Measurements from ENCODE around the gene SMTN. TPM values are rescaled to one million over a fixed set of nuclear protein-coding genes. Genes with fewer than 3 reads are reported as not detected.

Gene SMTN
- total RNA-seq, 1 donor from 2014 or later: 40.8 TPM

DNA sequence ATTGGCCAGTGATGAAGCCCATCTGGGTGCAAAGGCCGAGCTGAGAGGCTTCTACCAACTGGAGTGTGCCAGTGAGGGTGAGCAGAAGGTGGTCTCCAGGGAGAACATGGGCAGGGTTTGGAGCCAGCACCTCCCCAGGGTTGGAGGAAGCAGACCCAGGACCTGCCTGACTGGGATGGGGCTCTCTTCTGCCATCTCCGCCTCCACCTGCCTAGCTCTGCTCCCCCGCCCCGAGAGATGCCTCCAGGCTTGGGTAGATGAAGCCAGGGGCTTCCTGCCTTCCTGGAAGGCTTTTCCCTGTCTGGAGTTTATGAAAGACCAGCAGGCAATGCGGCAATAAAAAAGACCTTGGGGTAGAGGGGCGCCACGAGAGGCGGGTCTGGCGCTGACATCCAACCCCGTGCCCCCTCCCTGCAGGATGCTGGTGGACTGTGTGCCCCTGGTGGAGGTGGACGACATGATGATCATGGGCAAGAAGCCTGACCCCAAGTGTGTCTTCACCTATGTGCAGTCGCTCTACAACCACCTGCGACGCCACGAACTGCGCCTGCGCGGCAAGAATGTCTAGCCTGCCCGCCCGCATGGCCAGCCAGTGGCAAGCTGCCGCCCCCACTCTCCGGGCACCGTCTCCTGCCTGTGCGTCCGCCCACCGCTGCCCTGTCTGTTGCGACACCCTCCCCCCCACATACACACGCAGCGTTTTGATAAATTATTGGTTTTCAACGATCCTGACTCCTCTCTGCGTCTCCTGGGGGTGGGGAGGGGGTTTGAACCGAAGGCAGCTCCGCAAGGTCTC, 23.0 kb downstream of the SMTN start:
- Mint-ChIP-seq H3K36me3 (ENCODE audit: insufficient read depth) (no peaks in the 10 kb centered on the region), H3K4me3 (ENCODE audit: low read depth) (no peak overlapping the region), H3K9me3 (ENCODE audit: low read depth) (no peaks in the 10 kb centered on the region), H3K27ac (no peak overlapping the region), H3K4me1 (ENCODE audit: low read depth) (peaks cover 5% of the 10 kb centered on the region), H3K27me3 (peaks cover 27% of the 10 kb centered on the region)
- TF ChIP-seq, protein P1, sequence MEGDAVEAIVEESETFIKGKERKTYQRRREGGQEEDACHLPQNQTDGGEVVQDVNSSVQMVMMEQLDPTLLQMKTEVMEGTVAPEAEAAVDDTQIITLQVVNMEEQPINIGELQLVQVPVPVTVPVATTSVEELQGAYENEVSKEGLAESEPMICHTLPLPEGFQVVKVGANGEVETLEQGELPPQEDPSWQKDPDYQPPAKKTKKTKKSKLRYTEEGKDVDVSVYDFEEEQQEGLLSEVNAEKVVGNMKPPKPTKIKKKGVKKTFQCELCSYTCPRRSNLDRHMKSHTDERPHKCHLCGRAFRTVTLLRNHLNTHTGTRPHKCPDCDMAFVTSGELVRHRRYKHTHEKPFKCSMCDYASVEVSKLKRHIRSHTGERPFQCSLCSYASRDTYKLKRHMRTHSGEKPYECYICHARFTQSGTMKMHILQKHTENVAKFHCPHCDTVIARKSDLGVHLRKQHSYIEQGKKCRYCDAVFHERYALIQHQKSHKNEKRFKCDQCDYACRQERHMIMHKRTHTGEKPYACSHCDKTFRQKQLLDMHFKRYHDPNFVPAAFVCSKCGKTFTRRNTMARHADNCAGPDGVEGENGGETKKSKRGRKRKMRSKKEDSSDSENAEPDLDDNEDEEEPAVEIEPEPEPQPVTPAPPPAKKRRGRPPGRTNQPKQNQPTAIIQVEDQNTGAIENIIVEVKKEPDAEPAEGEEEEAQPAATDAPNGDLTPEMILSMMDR (IDR thresholded peaks at IDR 0.05; ENCODE audit: unreplicated experiment): no peak
- DNase-seq (ENCODE audit: low spot score, unreplicated experiment): no peak

DNA sequence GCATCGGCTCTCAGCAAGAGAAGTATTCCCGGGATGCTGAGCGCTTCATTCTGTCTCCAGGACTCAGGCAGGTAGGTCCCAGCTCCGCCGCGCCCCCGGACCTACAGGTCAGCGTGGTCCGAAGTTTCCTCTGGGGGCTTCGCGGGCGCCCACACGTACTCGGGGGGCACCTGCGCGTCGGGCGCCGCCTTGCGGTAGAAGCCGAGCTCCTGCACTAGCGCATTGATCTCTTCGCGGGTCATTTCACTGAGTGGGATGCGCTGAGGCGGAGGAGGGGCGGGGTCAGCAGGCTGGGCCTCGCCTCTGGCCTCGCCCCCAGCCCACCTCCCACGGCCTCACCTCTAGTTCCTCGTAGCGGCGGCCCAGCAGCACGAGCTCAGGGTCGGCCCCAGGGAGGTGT, 23.8 kb downstream of the SMTN start:
- no peak overlapping the region for H3K4me3 Mint-ChIP-seq (ENCODE audit: low read depth)
- H3K27me3 Mint-ChIP-seq: peaks cover 27% of the 10 kb centered on the region
- peak; percentile 38 for DNase-seq (ENCODE audit: low spot score, unreplicated experiment)
- H3K4me1 Mint-ChIP-seq (ENCODE audit: low read depth): peaks cover 5% of the 10 kb centered on the region
- no peaks in the 10 kb centered on the region for H3K36me3 Mint-ChIP-seq (ENCODE audit: insufficient read depth)
- TF ChIP-seq, protein P1 (IDR thresholded peaks at IDR 0.05; ENCODE audit: unreplicated experiment): peak; percentile 69
- H3K9me3 Mint-ChIP-seq (ENCODE audit: low read depth): no peaks in the 10 kb centered on the region
- H3K27ac Mint-ChIP-seq: no peak overlapping the region

DNA sequence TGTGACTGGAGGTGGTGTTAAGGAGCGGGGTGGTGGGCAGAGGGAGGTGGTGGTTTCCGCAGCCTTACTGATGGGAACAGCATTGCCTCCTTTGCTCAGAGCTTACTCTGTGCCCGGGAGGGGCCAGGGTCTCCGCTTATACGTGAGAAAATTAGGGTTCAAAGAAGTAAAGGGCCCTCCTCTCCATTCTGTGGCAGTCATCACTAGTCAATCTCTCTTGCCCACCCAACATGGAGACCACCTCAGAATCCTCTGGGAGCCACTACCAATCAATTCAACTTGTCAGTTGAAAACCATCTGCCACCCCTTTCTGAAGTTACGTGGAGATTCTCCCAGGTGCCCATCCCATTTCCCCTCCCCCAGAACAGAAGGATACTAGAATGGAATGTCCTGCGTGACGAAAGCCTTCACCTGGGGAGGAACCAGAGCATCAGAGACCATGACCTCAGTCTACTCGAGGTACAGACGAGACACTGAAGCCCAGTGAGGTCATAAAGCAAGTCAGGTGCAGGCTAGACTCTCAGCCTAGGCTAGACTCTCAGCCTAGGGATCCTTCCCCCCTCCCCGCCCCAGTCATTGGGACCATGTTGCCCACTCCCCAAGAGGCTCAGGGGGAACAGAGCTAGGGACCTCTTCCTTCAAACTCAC, 24.3 kb downstream of the SMTN start:
- Mint-ChIP-seq H3K27me3 (peaks cover 27% of the 10 kb centered on the region), H3K9me3 (ENCODE audit: low read depth) (no peaks in the 10 kb centered on the region), H3K4me3 (ENCODE audit: low read depth) (no peak overlapping the region), H3K4me1 (ENCODE audit: low read depth) (peaks cover 5% of the 10 kb centered on the region), H3K36me3 (ENCODE audit: insufficient read depth) (no peaks in the 10 kb centered on the region), H3K27ac (peak overlapping the region; percentile 62)
- TF ChIP-seq, protein P1 (IDR thresholded peaks at IDR 0.05; ENCODE audit: unreplicated experiment): no peak
- no peak for DNase-seq (ENCODE audit: low spot score, unreplicated experiment)

DNA sequence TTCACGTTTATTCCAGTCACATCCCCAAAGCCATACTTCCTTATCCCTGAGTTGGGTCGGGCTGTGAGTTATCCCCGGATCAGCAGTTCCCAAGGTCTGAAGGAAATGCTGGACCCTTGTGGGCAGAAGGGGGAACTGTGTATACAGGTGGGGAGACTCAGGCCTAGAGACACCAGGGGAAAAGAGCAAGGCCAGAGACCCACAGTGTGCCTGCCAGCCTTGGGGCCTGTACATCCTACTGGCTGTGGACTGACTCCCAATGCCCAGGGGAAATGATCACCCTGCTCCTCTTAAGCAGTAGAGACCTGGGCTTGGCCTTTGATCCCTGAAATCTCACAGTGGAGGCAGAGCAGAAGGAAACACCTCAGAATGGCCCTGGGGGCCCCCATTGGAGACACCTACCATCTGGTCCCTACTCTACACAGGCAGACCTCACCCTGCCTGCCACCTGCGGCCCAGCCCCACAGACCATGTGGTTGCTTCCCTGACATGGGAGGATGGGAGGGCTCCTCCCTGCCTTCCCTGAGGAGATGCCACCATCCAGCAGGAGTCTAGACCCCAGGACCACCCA, 25.0 kb downstream of the SMTN start:
- peak overlapping the region; percentile 41 for H3K27ac Mint-ChIP-seq
- no peaks in the 10 kb centered on the region for H3K9me3 Mint-ChIP-seq (ENCODE audit: low read depth)

DNA sequence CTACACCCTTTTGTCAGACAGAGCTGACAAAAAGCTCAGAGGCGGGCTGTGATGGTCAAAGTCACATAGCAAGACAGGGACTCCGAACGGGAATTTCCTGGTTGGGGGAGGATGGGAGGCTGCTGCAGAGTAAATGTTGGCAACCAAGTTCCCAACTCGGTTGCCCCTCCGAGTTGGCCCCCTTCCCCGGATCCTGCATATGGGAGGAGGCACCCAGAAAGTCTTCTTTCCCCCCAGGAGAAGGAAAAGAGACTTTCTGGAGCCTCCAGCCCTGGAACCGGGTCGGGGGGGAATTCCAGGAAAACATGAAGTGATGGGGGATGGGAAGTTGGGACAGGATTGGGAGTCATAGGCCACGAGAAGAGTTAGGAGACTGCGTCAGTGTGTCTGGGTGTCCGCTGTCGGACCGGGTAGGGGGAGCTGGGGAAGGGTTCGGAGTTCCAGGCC, 25.6 kb downstream of the SMTN start:
- Mint-ChIP-seq H3K4me1 (ENCODE audit: low read depth) (peaks cover 5% of the 10 kb centered on the region), H3K36me3 (ENCODE audit: insufficient read depth) (no peaks in the 10 kb centered on the region), H3K27ac (peak overlapping the region; percentile 80), H3K27me3 (peaks cover 27% of the 10 kb centered on the region), H3K9me3 (ENCODE audit: low read depth) (no peaks in the 10 kb centered on the region), H3K4me3 (ENCODE audit: low read depth) (peak overlapping the region; percentile 56)
- TF ChIP-seq, protein P1 (IDR thresholded peaks at IDR 0.05; ENCODE audit: unreplicated experiment): no peak
- DNase-seq (ENCODE audit: low spot score, unreplicated experiment): no peak

More for the DNA sequence above, 25.0 kb downstream of the SMTN start:
- peaks cover 5% of the 10 kb centered on the region for H3K4me1 Mint-ChIP-seq (ENCODE audit: low read depth)
- peaks cover 27% of the 10 kb centered on the region for H3K27me3 Mint-ChIP-seq
- TF ChIP-seq, protein P1 (IDR thresholded peaks at IDR 0.05; ENCODE audit: unreplicated experiment): no peak
- no peak for DNase-seq (ENCODE audit: low spot score, unreplicated experiment)
- no peaks in the 10 kb centered on the region for H3K36me3 Mint-ChIP-seq (ENCODE audit: insufficient read depth)
- no peak overlapping the region for H3K4me3 Mint-ChIP-seq (ENCODE audit: low read depth)
